ENCODE measurements around the gene MTA3.
"Not testable (repeated sequence)": the region's sequence is repeated elsewhere in the genome, so short reads cannot be mapped to it uniquely, and the experiment has no call there.

Gene MTA3

GRCh38 chr2:42567806-42568400 lies 529 bp upstream of the MTA3 start:
- DNase-seq (ENCODE audit: low spot score): no peak

DNA sequence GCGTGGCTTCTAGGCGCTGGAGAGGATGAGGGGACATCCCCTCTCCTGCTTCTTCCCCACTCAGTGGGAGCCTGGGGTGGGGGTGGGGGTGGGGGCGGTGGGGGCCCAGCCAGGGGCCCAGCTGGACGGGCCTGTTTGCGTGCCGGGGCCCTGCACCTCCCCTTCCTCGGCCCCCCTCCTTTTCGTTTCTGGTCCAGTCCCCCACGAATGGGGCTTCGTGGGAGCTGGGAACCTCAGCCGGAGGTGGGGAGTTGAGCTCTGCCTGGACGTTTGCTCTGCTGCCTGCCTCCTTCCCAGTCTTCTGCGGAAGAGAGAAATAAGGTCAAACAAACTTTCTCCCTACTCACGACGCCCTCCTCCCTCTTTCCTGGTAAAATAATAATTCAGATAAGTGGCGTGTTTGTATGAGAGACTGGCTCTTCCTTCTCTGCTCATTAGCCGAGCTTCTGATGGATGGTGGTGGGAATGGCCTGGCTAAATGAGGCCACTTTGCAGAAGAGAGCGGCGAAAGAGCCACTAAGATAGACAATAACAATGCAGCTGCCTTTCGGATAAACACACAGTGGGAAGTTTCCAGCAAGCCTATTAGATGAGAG lies 782 bp downstream of the MTA3 start:
- DNase-seq (ENCODE audit: low spot score): no peak

DNA sequence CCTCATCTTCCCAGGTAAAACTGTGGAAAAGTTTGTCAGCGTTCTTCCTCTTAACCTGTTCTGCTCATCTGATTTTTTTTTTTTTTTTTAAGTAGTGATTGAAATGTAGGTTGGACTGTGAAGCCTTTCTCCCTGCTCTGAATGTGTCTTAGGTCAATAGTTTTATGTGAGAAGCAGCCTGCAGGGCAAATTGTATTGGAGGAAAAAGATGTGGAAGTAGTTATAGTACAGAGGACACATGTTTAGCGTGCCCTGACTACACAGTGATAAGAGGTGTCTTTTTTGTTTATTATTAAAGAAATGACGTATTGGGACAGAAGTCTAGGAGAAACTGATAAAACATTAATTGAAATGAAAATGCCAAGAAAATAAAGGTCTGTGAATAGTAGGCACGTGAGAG lies 1.5 kb downstream of the MTA3 start:
- DNase-seq (ENCODE audit: low spot score): no peak

GRCh38 chr2:42572297-42573081 lies 4.1 kb downstream of the MTA3 start:
- no peak for DNase-seq (ENCODE audit: low spot score)

- no peak for DNase-seq (ENCODE audit: low spot score)
Observed at GRCh38 chr2:42573256-42573655, 4.8 kb downstream of the MTA3 start.

GRCh38 chr2:42575458-42576064 lies 7.1 kb downstream of the MTA3 start:
- DNase-seq (ENCODE audit: low spot score): no peak

GRCh38 chr2:42578621-42579020 lies 10.2 kb downstream of the MTA3 start:
- no peak for DNase-seq (ENCODE audit: low spot score)

GRCh38 chr2:42581257-42581656 lies 12.8 kb downstream of the MTA3 start:
- no peak for DNase-seq (ENCODE audit: low spot score)

DNA sequence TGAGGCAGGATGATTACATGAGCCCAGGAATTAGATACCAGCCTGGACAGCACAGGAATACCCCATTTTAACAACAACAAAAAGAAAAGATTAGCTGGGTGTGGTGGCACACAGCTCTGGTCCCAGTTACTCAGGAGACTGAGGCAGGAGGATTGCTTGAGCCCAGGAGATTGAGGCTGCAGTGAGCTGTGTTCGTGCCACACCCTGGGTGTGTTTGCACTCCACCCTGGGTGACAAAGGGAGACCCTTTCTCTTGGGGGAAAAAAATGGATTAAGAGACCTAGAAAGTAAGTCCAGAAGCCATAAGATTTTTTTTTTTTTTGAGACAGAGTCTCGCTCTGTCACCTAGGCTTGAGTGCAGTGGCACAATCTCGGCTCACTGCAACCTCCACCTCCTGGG lies 16.2 kb downstream of the MTA3 start:
- DNase-seq (ENCODE audit: low spot score): not testable (repeated sequence)

- no peak for DNase-seq (ENCODE audit: low spot score)
Observed at GRCh38 chr2:42585779-42586178, 17.3 kb downstream of the MTA3 start.

GRCh38 chr2:42587526-42588117 lies 19.2 kb downstream of the MTA3 start:
- DNase-seq (ENCODE audit: low spot score): no peak

- DNase-seq (ENCODE audit: low spot score): no peak
Observed at GRCh38 chr2:42588121-42588520, 19.7 kb downstream of the MTA3 start.

- no peak for DNase-seq (ENCODE audit: low spot score)
Observed at GRCh38 chr2:42590176-42590575, 21.7 kb downstream of the MTA3 start.

- DNase-seq (ENCODE audit: low spot score): no peak
Observed at GRCh38 chr2:42593282-42593681, 24.9 kb downstream of the MTA3 start.

DNA sequence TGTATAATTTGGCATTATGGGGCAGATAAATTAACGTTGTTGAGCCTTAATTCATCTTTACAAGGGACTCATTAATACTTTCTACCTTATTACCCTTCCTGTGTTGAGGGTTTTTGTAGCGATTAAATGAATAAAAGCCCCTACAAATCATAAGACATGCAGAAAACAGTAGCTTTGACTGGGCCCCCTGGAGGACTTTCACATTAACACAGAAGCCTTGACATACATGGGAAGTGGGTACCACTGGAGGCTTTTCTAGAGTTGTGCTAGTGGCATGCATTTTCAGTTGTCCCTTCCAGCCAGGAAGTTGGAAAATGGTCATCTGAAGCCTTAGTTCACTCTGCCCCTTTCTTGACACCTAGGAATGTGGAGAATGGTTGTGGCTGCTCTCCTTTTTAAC lies 30.2 kb downstream of the MTA3 start:
- no peak for DNase-seq (ENCODE audit: low spot score)

DNA sequence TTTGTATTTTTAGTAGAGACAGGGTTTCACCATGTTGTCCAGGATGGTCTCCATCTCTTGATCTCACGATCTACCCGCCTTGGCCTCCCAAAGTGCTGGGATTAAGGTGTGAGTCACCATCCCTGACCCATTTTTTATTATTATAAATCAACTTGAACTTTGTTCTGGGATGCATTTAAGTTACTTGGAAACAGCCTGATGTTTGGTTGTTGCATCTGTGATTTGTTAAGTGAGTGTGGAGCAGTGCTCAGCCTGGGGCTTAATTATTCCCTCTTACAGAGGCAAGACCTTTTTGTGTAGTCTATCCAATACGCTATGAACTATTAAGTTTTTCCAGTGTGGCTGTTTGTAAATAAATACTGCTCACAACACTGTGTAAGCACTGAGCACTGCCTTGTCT lies 32.6 kb downstream of the MTA3 start:
- DNase-seq (ENCODE audit: low spot score): no peak

- DNase-seq (ENCODE audit: low spot score): no peak
Observed at GRCh38 chr2:42602218-42602875, 33.9 kb downstream of the MTA3 start.

- no peak for DNase-seq (ENCODE audit: low spot score)
Observed at GRCh38 chr2:42602876-42603219, 34.4 kb downstream of the MTA3 start.

- not testable (repeated sequence) for DNase-seq (ENCODE audit: low spot score)
Observed at GRCh38 chr2:42604341-42604867, 36.0 kb downstream of the MTA3 start.

DNA sequence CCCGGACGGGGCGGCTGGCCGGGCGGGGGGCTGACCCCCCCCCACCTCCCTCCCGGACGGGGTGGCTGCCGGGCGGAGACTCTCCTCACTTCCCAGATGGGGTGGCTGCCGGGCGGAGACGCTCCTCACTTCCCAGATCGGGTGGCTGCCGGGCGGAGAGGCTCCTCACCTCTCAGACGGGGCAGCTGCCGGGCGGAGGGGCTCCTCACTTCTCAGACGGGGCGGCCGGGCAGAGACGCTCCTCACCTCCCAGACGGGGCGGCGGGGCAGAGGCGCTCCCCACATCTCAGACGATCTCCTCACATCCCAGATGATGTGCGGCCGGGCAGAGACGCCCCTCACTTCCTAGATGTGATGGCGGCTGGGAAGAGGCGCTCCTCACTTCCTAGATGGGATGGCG lies 37.7 kb downstream of the MTA3 start:
- DNase-seq (ENCODE audit: low spot score): not testable (repeated sequence)

- DNase-seq (ENCODE audit: low spot score): no peak
Observed at GRCh38 chr2:42607101-42607637, 38.7 kb downstream of the MTA3 start.
